Loucy (cell line): Measurements from ENCODE around the gene FHL1.

ENCODE experiments used
- CTCF ChIP-seq: fragments of 200-600 bp; sonication (generic); conservative IDR thresholded peaks from 2 replicates; pipeline ENCODE4 v1.5.1; 2014; ENCODE audit warnings: mild to moderate bottlenecking, antibody characterized with exemption, low read length
- EZH2phosphoT487 ChIP-seq: fragments of 200-600 bp; IDR thresholded peaks from 2 replicates; pipeline ENCODE4 v1.6.1; 2018; ENCODE audit warnings: antibody characterized with exemption, mild to moderate bottlenecking, moderate library complexity, borderline replicate concordance

GRCh38 chrX:136246201-136246600, 98.9 kb downstream of the FHL1 start:
- TF ChIP-seq CTCF (no peak), EZH2phosphoT487 (no peak)
